GM12873 (cell line): ENCODE measurements around the gene MACF1.

Experiments
- TF ChIP-seq, protein P1 (sequence below): IDR thresholded peaks from 2 replicates; pipeline ENCODE4 v1.5.1; 2012; ENCODE audit warnings: low read depth, mild to moderate bottlenecking, moderate library complexity, low read length, control low read depth; ENCODE audit not compliant: insufficient read depth; ENCODE audit errors: missing control alignments

Gene MACF1

GRCh38 chr1:39184354-39184818 is 20.1 kb upstream of the MACF1 start:
- TF ChIP-seq, protein P1, sequence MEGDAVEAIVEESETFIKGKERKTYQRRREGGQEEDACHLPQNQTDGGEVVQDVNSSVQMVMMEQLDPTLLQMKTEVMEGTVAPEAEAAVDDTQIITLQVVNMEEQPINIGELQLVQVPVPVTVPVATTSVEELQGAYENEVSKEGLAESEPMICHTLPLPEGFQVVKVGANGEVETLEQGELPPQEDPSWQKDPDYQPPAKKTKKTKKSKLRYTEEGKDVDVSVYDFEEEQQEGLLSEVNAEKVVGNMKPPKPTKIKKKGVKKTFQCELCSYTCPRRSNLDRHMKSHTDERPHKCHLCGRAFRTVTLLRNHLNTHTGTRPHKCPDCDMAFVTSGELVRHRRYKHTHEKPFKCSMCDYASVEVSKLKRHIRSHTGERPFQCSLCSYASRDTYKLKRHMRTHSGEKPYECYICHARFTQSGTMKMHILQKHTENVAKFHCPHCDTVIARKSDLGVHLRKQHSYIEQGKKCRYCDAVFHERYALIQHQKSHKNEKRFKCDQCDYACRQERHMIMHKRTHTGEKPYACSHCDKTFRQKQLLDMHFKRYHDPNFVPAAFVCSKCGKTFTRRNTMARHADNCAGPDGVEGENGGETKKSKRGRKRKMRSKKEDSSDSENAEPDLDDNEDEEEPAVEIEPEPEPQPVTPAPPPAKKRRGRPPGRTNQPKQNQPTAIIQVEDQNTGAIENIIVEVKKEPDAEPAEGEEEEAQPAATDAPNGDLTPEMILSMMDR = no peak

- TF ChIP-seq, protein P1 = no peak
These were observed 17.0 kb upstream of the MACF1 start for GRCh38 chr1:39187275-39188046.

GRCh38 chr1:39189592-39190041 is 14.9 kb upstream of the MACF1 start:
- TF ChIP-seq, protein P1 = no peak

- TF ChIP-seq, protein P1 = no peak
These were observed 14.4 kb upstream of the MACF1 start for GRCh38 chr1:39190096-39190495.

DNA sequence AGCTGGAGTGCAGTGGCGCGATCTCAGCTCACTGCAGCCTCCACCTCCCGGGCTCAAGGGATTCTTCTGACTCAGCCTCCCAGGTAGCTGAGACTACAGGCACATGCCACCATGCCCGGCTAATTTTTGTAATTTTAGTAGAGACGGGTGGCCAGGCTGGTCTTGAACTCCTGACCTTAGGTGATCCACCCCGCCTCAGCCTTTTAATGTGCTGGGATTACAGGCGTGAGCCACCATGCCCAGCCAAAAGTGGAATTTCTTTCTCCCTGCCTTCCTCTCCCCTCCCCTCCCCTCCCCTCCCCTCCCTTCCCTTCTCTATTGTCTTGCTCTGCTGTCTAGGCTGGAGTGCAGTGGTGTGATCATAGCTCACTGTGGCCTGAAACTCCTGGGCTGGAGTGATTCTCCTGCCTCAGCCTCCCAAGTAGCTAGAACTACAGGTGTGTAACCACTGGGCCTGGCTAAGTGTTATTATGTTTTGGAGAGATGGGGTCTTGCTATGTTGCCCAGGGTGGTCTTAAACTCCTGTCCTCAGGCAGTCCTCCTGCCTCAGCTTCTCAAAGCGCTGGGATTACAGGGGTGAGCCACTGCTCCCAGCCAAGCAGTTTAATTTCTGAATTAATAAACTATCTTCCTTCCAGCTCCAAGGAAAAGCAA is 10.0 kb upstream of the MACF1 start:
- TF ChIP-seq, protein P1 = no peak

GRCh38 chr1:39195166-39196111 is 9.1 kb upstream of the MACF1 start:
- TF ChIP-seq, protein P1 = no peak
